GM19351 (cell line): ENCODE data around the gene TNFAIP8L3.

Source experiments
- ATAC-seq: cut with Tn5 transposase; IDR thresholded peaks from one replicate; pipeline ENCODE4 v1.9.1; 2021; ENCODE audit warnings: mild to moderate bottlenecking, moderate library complexity; ENCODE audit not compliant: unreplicated experiment

The TNFAIP8L3 gene

GRCh38 chr15:51007131-51007666 is 87.5 kb downstream of the TNFAIP8L3 start:
- ATAC-seq: no peak
